T-helper 2 cell treated with Interferon-gamma antibody and Interleukin-4, amounts not matched to agents 5 μg/mL and 100 μg/mL, for 36 hours (primary cell): Measurements from ENCODE around the gene CYP2F1.
"Not testable (repeated sequence)": the region's sequence is repeated elsewhere in the genome, so short reads cannot be mapped to it uniquely, and the experiment has no call there.

Source experiments
- DNase-seq: peaks from one replicate; pipeline ENCODE4 v3.0.0; 2021; ENCODE audit warnings: low spot score
- H3K27ac Mint-ChIP-seq: one replicate; pipeline ENCODE4 v1.8.0; 2021; ENCODE audit warnings: mild to moderate bottlenecking, mixed read lengths
- H3K27me3 Mint-ChIP-seq: one replicate; pipeline ENCODE4 v1.8.0; 2021; ENCODE audit warnings: low read depth, mixed read lengths
- H3K36me3 Mint-ChIP-seq: one replicate; pipeline ENCODE4 v1.8.0; 2021; ENCODE audit warnings: low read depth, mixed read lengths
- H3K4me1 Mint-ChIP-seq: one replicate; pipeline ENCODE4 v1.8.0; 2021; ENCODE audit warnings: low read depth, mixed read lengths
- H3K4me3 Mint-ChIP-seq: one replicate; pipeline ENCODE4 v1.8.0; 2022; ENCODE audit warnings: mild to moderate bottlenecking, moderate library complexity, mixed read lengths
- H3K9me3 Mint-ChIP-seq: one replicate; pipeline ENCODE4 v1.8.0; 2021; ENCODE audit warnings: mixed read lengths

Gene CYP2F1, protein sequence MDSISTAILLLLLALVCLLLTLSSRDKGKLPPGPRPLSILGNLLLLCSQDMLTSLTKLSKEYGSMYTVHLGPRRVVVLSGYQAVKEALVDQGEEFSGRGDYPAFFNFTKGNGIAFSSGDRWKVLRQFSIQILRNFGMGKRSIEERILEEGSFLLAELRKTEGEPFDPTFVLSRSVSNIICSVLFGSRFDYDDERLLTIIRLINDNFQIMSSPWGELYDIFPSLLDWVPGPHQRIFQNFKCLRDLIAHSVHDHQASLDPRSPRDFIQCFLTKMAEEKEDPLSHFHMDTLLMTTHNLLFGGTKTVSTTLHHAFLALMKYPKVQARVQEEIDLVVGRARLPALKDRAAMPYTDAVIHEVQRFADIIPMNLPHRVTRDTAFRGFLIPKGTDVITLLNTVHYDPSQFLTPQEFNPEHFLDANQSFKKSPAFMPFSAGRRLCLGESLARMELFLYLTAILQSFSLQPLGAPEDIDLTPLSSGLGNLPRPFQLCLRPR

DNA sequence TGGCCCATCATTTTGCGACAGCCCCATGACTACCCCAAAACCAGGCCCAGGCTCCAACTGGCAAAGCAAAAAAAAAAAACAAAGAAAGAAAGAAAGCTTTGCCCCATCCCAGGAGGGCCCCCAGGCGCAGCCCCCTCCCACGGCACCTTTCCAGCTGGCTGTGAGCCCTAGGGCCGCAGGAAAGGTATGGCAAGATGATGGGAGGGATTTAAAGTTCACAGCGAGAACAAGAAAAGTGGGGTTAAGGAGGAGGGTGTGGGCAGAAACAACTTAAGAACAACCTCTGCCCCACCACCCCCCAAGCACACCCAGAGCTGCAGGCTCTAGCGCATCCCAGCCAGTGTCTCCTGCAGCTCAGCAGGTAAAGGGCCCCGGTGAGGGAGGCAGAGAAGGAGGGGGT, at the start of gene CYP2F1:
TSS of gene CYP2F1 (plus strand) at position 301 of the 400 bp plus-strand sequence. CDS start 1,757 bp downstream, outside the sequence.
- Mint-ChIP-seq H3K4me1 (no peaks in the 10 kb centered on the region), H3K27ac (no peak within 1 kb of the TSS), H3K27me3 (peaks cover 11% of the 10 kb centered on the region), H3K9me3 (no peaks in the 10 kb centered on the region), H3K36me3 (no peaks in the 10 kb centered on the region), H3K4me3 (no peak within 1 kb of the TSS)
- no peak for DNase-seq

DNA sequence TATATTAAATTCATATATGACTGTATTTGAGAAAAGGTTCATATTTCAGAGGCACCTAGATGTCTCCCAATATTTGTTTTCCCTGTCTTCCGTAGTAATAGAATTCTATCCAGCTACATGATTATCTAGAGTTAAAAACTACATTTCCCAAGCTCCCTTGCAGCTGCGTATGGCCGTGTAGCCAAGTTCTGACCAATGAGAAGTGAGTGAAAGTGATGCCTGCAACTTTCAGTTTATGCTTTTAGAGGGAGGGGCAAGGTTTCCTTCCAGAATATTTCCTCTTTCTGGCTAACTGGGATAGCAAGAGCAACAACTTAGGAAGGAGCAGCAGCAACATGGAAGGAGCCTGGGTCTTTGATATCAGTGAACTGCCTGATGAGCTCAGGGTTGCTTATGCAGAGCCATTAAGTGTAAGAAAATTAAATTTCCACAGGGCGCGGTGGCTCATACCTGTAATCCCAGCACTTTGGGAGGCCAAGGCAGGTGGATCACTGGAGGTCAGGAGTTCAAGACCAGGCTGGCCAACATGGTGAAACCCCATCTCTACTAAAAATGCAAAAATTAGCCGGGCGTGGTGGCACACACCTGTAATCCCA, 49.2 kb upstream of the CYP2F1 start:
- Mint-ChIP-seq H3K27me3 (peaks cover 18% of the 10 kb centered on the region), H3K36me3 (no peaks in the 10 kb centered on the region), H3K27ac (no peak overlapping the region), H3K4me1 (peaks cover 3% of the 10 kb centered on the region), H3K9me3 (no peaks in the 10 kb centered on the region), H3K4me3 (no peak overlapping the region)
- no peak for DNase-seq

DNA sequence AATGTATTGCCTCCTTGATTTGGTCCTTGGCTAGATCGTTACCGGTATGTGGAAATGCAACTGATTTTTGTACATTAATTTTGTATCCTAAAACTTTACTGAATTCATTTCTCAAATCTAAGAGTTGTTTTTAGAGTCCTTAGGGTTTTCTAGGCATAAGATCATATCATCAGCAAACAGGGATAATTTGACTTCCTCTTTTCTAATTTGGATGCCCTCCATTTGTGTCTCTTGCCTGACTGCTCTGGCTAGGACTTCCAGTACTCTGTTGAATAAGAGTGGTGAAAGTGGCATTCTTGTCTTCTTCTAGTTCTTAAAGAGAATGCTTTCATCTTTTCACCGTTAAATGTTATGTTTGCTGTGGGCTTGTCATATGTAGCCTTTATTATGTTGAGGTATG, 37.9 kb upstream of the CYP2F1 start:
- H3K36me3 Mint-ChIP-seq, result no peaks in the 10 kb centered on the region
- no peak for DNase-seq
- peaks cover 23% of the 10 kb centered on the region for H3K27me3 Mint-ChIP-seq
- no peaks in the 10 kb centered on the region for H3K4me1 Mint-ChIP-seq
- H3K4me3 Mint-ChIP-seq, result no peak overlapping the region
- peaks cover 4% of the 10 kb centered on the region for H3K9me3 Mint-ChIP-seq
- H3K27ac Mint-ChIP-seq, result no peak overlapping the region

DNA sequence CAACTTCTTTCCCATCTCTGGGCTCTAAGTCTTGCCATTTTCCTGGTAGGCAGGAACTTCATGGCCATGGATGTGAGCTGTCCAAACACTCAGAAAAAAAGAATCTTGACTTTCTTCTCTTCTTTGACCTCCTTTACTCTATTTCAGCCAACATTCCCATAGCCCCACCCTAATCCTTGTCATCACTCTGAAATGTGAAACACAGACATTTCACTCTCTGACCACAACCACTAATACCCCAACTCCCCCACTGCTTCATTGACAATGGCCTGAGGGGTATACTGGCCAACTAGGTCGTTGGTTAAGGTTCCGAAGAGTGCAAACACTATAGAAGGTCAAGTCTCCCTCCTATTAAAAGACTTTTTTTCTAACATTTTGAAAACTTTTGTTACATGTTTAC, 30.7 kb upstream of the CYP2F1 start:
- Mint-ChIP-seq H3K9me3 (peaks cover 4% of the 10 kb centered on the region), H3K27me3 (peaks cover 19% of the 10 kb centered on the region), H3K27ac (no peak overlapping the region), H3K4me3 (no peak overlapping the region), H3K36me3 (no peaks in the 10 kb centered on the region), H3K4me1 (no peaks in the 10 kb centered on the region)
- DNase-seq, result no peak

DNA sequence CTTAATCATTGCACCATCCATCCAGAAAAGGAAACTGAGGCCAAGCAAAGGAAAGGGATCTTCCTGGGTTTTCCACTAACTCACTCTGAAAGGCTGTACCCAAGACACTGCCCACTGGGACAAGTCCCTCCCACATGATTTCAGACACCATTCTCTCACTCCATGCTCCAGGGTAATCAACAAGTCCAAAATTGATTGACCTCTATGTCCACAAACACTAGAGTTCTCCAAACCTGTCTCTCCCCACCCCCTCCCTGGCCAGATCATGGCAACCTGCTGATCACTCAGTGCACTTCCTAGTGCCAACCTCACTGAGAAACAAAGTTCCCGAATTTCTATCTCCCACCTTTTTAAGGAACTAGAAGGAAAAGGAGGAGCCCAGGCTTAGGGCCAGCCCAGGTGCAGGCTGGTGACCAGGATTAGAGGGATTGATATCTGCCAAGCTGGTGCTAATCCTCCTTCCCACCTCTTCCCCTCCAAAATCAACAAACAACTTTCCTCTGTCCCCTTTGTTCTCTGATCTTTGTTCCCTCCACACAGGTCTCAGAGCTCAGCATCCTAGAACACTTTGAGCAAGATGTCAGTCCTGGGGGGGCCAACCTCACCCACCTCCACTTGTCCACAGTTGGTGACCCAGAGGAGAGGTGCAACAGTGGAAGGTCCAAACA, 28.4 kb upstream of the CYP2F1 start:
- H3K4me3 Mint-ChIP-seq, result no peak overlapping the region
- H3K27me3 Mint-ChIP-seq, result peaks cover 29% of the 10 kb centered on the region
- no peaks in the 10 kb centered on the region for H3K9me3 Mint-ChIP-seq
- H3K27ac Mint-ChIP-seq, result no peak overlapping the region
- DNase-seq, result no peak
- no peaks in the 10 kb centered on the region for H3K4me1 Mint-ChIP-seq
- H3K36me3 Mint-ChIP-seq, result no peaks in the 10 kb centered on the region

DNA sequence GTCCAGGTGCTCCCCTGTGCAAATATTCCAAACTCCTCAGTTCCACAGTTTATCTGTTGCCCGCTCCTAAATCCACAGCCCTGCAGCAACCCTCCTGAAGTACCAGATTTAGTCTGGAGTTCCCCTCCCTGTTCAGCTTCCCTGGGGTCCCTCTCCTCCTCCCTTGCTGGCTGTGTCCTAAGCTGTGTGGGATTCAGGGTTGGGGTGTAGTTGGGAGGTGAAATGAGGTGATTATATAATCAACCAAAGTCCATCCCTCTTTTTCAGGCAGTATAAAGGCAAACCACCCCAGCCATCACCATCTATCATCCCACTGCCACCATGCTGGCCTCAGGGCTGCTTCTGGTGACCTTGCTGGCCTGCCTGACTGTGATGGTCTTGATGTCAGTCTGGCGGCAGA, 26.1 kb upstream of the CYP2F1 start, which contains the start of gene CYP2A13:
TSS of gene CYP2A13 (plus strand) at position 301 of the 400 bp plus-strand sequence. CDS start at position 322, 21 bp downstream.
- Mint-ChIP-seq H3K9me3 (no peaks in the 10 kb centered on the region), H3K4me1 (no peaks in the 10 kb centered on the region), H3K36me3 (no peaks in the 10 kb centered on the region), H3K27me3 (peaks cover 36% of the 10 kb centered on the region), H3K4me3 (no peak within 1 kb of the TSS), H3K27ac (no peak within 1 kb of the TSS)
- no peak for DNase-seq

DNA sequence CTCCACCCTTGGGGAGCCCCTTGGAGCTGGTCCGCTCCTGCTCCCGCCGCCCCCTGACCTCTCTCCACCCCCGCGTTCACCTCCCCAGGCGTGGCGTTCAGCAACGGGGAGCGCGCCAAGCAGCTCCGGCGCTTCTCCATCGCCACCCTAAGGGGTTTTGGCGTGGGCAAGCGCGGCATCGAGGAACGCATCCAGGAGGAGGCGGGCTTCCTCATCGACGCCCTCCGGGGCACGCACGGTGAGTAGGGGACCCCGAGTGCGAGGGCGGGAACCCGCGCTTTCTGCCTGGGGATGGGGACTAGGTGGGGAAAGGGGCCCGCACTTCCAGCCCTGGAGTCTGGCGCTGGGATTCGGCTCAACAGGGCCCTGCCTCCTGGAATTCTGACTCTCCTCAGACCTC, 24.3 kb upstream of the CYP2F1 start:
- H3K4me3 Mint-ChIP-seq, result no peak overlapping the region
- H3K27me3 Mint-ChIP-seq, result peaks cover 36% of the 10 kb centered on the region
- no peaks in the 10 kb centered on the region for H3K9me3 Mint-ChIP-seq
- no peak overlapping the region for H3K27ac Mint-ChIP-seq
- DNase-seq, result no peak
- H3K36me3 Mint-ChIP-seq, result no peaks in the 10 kb centered on the region
- H3K4me1 Mint-ChIP-seq, result no peaks in the 10 kb centered on the region

DNA sequence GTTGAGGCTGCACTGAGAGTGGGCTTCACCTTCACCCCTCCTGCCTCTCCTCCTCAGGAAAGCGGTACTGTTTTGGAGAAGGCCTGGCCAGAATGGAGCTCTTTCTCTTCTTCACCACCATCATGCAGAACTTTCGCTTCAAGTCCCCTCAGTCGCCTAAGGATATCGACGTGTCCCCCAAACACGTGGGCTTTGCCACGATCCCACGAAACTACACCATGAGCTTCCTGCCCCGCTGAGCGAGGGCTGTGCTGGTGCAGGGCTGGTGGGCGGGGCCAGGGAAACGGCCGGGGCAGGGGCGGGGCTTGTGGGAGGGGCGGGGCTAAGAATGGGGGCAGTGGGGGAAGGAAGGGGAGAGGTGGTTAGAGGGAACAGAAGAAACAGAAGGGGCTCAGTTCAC, 18.5 kb upstream of the CYP2F1 start:
- Mint-ChIP-seq H3K36me3 (no peaks in the 10 kb centered on the region), H3K9me3 (no peaks in the 10 kb centered on the region), H3K4me1 (no peaks in the 10 kb centered on the region), H3K27ac (no peak overlapping the region), H3K27me3 (peaks cover 17% of the 10 kb centered on the region), H3K4me3 (no peak overlapping the region)
- DNase-seq, result no peak

DNA sequence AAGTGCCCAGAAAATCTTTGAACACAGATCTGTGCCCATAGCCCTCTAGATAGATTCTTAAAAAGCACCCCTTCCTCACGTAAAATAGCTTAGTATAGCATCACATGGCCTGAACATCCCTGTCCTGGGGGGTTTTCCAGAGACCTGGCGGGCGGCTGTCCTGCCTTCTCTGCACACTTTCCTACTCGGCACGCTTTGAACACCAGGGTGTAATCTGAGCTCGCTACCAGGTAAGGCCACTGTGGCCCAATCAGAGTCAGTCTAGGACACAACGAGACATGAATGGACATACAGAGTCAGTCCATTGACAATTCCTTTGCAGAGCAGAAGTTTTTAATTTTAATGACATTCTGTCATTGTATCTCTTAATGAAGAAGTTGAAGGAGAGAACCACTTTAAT, 17.9 kb upstream of the CYP2F1 start:
- Mint-ChIP-seq H3K36me3 (no peaks in the 10 kb centered on the region), H3K4me3 (no peak overlapping the region), H3K9me3 (no peaks in the 10 kb centered on the region), H3K27me3 (peaks cover 14% of the 10 kb centered on the region), H3K4me1 (no peaks in the 10 kb centered on the region), H3K27ac (no peak overlapping the region)
- no peak for DNase-seq

DNA sequence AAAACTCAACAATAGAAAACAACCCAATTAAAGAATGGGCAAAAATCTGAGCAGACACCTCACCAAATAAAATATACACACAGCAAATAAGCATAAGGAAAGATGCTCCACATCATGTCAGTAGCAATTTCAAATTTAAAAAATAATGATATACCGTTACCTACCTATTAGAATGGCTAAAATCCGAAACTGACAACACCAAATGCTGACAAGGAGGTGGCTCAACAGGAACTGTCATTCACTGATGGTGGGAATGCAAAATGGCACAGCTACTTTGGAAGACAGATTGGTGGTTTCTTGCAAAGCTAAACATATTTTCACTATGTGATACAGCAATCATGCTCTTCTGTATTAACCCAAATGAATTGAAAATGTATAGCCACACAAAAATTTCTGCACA, 16.9 kb upstream of the CYP2F1 start:
- Mint-ChIP-seq H3K27ac (no peak overlapping the region), H3K4me1 (no peaks in the 10 kb centered on the region), H3K27me3 (peaks cover 9% of the 10 kb centered on the region), H3K4me3 (no peak overlapping the region), H3K9me3 (peaks cover 3% of the 10 kb centered on the region), H3K36me3 (peaks cover 2% of the 10 kb centered on the region)
- DNase-seq, result no peak

DNA sequence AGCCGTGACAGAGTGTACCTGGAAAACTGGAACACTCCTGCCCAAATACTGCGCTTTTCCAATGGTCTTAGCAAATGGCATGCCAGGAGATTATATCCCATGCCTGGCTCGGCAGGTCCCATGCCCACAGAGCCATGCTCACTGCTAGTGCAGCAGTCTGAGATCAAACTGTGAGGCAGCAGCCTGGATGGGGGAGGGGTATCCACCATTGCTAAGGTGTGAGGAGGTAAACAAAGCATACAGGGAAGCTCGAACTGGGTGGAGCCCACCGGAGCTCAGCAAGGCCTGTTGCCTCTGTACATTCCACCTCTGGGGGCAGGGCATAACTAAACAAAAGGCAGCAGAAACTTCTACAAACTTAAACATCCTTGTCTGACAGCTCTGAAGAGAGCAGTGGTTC, 15.5 kb upstream of the CYP2F1 start:
- H3K27ac Mint-ChIP-seq, result no peak overlapping the region
- peaks cover 2% of the 10 kb centered on the region for H3K36me3 Mint-ChIP-seq
- H3K4me1 Mint-ChIP-seq, result no peaks in the 10 kb centered on the region
- H3K27me3 Mint-ChIP-seq, result peaks cover 9% of the 10 kb centered on the region
- peaks cover 6% of the 10 kb centered on the region for H3K9me3 Mint-ChIP-seq
- no peak for DNase-seq
- H3K4me3 Mint-ChIP-seq, result no peak overlapping the region

DNA sequence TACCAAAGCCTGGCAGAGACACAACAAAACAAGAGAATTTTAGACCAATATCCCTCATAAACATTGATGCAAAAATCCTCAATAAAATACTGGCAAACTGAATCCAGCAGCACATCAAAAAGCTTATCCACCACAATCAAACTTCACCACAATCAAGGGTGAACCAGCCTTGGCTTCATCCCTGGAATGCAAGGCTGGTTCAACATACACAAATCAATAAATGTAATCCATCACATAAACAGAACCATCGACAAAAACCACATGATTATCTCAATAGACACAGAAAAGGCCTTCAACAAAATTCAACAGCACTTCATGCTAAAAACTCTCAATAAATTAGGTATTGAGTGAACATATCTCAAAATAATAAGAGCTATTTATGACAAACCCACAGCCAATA, 12.0 kb upstream of the CYP2F1 start:
- not testable (repeated sequence) for H3K4me3 Mint-ChIP-seq, H3K4me1 Mint-ChIP-seq, H3K27me3 Mint-ChIP-seq, H3K27ac Mint-ChIP-seq, H3K36me3 Mint-ChIP-seq, DNase-seq
- peaks cover 16% of the 10 kb centered on the region for H3K9me3 Mint-ChIP-seq

DNA sequence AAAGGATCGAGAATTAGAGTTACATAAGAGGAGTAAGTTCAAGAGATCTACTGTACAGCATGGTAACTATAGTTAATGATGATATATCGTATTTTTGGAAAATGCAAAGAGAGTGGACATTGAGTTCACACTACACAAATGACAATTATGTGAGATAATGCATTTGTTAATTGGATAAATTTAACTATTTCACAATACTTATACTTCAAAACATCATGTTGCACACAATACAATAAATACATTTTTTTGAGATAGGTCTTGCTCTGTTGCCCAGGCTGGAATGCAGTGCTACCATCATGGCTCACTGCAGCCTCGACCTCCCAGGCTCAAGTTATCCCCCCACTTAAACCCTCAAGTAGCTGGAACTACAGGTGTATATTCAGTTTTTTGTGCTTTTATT, 8.1 kb upstream of the CYP2F1 start:
- no peak overlapping the region for H3K4me3 Mint-ChIP-seq
- peaks cover 16% of the 10 kb centered on the region for H3K9me3 Mint-ChIP-seq
- no peak overlapping the region for H3K27ac Mint-ChIP-seq
- peaks cover 2% of the 10 kb centered on the region for H3K36me3 Mint-ChIP-seq
- DNase-seq, result no peak
- peaks cover under 1% of the 10 kb centered on the region for H3K27me3 Mint-ChIP-seq
- H3K4me1 Mint-ChIP-seq, result no peaks in the 10 kb centered on the region

DNA sequence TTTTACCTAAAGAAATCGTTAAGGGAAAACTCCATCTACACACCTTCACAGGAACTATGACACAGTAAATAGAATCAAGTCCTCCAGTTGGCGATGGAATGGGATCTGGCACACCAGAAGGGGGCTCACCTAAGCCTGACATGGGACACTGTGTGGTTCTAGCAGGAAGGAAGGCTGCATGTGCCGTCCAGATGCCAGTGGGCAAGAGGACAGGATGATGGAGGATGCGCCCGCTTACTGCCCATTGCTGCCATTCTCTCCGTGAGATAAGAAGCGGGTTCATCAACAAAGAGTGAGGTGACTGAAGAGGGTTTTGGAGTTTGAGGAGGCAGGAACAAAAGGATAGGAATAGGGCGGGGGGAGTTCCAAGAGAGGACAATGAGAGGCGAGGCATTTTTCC, 2.9 kb upstream of the CYP2F1 start:
- Mint-ChIP-seq H3K4me3 (no peak overlapping the region), H3K27me3 (peaks cover 5% of the 10 kb centered on the region), H3K9me3 (no peaks in the 10 kb centered on the region), H3K4me1 (no peaks in the 10 kb centered on the region), H3K36me3 (no peaks in the 10 kb centered on the region), H3K27ac (no peak overlapping the region)
- DNase-seq, result no peak
